Measurements from ENCODE around the gene DZIP1. TPM values are rescaled to one million over a fixed set of nuclear protein-coding genes. Genes with fewer than 3 reads are reported as not detected.

DZIP1 gene
- total RNA-seq, 1 experiment from 2014 or later, result 21.4 TPM

- peaks cover 3% of the 10 kb centered on the region for H3K36me3 ChIP-seq (replicated peaks; ENCODE audit: control insufficient read depth, insufficient read depth, low read length)
- no peak for DNase-seq
- H3K27me3 ChIP-seq (ENCODE audit: control insufficient read depth, insufficient read depth, low read length), result no peaks in the 10 kb centered on the region
- no peak overlapping the region for H3K4me3 ChIP-seq (ENCODE audit: insufficient read depth, low read depth, low read length)
Measured at GRCh38 chr13:95628488-95628887, 16.0 kb downstream of the DZIP1 start.

DNA sequence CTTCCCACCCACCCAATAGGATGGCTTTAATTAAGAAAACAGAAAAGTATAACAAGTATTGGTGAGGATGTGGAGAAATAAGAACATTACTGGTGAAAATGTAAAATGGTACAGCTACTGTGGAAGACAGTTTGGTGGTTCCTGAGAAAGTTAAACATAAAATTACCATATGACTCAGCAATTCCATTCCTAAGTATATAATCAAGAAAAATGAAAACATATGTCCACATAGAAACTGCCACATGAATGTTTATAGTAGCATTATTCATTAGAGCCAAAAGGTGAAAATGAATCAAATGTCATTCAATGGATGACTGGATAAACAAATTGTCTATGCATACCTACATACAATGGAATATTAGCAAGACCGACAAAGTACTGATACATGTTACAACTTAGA, 16.9 kb downstream of the DZIP1 start:
- H3K27me3 ChIP-seq (ENCODE audit: control insufficient read depth, insufficient read depth, low read length), result no peaks in the 10 kb centered on the region
- H3K4me3 ChIP-seq (ENCODE audit: insufficient read depth, low read depth, low read length), result no peak overlapping the region
- no peak for DNase-seq
- H3K36me3 ChIP-seq (replicated peaks; ENCODE audit: control insufficient read depth, insufficient read depth, low read length), result peaks cover 5% of the 10 kb centered on the region

DNA sequence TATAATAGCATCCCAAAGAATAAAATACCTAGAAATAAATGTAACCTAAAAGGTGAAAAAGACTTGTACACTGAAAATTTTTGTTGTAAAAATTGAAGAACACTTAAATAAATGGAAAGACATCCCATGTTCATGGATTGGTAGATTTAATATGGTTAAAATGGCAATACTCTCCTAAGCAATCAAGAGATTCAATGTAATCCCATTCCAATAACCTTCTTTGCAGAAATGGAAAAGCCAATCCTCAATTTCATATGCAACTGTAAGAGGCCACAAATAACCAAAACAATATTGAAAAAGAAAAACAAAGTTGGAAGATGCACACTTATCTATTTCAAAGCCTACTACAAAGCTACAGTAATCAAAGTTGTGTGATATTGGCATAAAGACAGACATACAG, 17.7 kb downstream of the DZIP1 start:
- Histone ChIP-seq H3K36me3 (replicated peaks; ENCODE audit: control insufficient read depth, insufficient read depth, low read length) (peaks cover 10% of the 10 kb centered on the region), H3K27me3 (ENCODE audit: control insufficient read depth, insufficient read depth, low read length) (no peaks in the 10 kb centered on the region), H3K4me3 (ENCODE audit: insufficient read depth, low read depth, low read length) (no peak overlapping the region)
- no peak for DNase-seq

- H3K4me3 ChIP-seq (ENCODE audit: insufficient read depth, low read depth, low read length), result no peak overlapping the region
- peak; percentile 72 for DNase-seq
- H3K36me3 ChIP-seq (replicated peaks; ENCODE audit: control insufficient read depth, insufficient read depth, low read length), result peaks cover 18% of the 10 kb centered on the region
- no peaks in the 10 kb centered on the region for H3K27me3 ChIP-seq (ENCODE audit: control insufficient read depth, insufficient read depth, low read length)
Measured at GRCh38 chr13:95624020-95624419, 20.5 kb downstream of the DZIP1 start.

GRCh38 chr13:95623141-95623540, 21.4 kb downstream of the DZIP1 start:
- H3K27me3 ChIP-seq (ENCODE audit: control insufficient read depth, insufficient read depth, low read length), result no peaks in the 10 kb centered on the region
- H3K4me3 ChIP-seq (ENCODE audit: insufficient read depth, low read depth, low read length), result no peak overlapping the region
- no peak for DNase-seq
- H3K36me3 ChIP-seq (replicated peaks; ENCODE audit: control insufficient read depth, insufficient read depth, low read length), result peaks cover 17% of the 10 kb centered on the region

DNA sequence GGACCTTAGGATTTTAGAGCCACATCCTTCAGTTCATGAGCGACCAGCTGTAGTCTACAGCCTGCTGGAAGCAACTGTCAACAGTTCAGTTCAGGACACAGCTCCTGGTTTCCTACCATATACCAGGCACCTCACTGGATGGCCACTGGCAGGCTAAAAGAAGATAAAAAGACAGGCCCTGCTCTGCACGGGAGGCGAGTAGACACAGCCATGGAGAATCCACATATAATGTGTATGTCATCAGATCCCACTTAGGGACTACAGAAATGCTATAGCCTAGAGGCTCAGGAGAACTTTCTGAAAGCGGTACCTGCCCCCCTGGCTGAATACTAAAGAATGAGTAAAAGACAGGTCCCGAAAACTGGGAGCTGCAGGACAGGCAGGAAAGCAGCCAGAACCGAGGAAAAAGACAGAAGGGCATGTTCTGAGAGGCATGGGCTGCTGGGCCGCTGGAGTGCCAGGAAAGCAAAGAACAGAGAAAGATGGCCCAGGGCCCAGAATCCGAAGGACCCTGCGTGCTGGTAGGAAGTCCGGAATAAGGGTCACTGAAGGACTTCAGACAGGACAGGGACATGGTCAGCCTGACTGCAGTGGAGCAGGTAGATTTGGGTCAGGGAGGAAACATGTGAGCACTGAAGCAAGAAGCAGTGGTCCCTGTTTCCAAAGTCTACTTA, 23.5 kb downstream of the DZIP1 start:
- H3K36me3 ChIP-seq (replicated peaks; ENCODE audit: control insufficient read depth, insufficient read depth, low read length), result peaks cover 18% of the 10 kb centered on the region
- no peak overlapping the region for H3K4me3 ChIP-seq (ENCODE audit: insufficient read depth, low read depth, low read length)
- no peak for DNase-seq
- no peaks in the 10 kb centered on the region for H3K27me3 ChIP-seq (ENCODE audit: control insufficient read depth, insufficient read depth, low read length)

DNA sequence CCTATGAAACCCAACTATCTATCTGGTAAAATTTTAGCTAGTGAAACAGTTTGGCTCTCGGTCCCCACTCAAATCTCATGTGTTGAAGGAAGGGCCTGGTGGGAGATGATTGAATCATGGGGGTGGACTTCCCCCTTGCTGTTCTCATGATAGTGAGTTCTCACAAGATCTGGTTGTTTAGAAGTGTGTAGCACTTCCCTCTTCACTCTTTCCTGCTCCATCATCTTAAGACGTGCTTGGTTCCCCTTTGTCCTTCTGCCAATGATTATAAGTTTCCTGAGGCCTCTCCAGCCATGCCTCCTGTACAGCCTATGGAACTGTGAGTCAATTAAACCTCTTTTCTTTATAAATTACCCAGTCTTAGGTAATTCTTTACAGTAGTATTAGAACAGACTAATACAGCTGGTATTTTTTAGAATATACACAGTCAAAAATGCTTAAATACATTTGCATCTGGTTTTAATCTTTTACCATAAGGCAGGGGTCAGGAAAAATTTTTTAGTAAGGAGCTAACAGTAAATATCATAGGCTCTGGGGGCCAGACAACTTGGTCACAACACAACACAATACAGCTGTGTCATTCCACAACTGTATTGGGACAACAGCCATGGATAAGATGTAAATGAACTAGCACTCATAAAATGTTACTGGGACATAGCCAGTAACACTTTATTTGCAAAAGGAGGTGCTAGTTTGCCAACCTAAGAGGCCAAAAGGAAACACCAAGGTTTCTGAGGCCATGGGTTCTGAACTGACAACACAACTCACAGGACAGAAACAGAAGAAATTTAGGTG, 24.3 kb downstream of the DZIP1 start:
- Histone ChIP-seq H3K27me3 (ENCODE audit: control insufficient read depth, insufficient read depth, low read length) (no peaks in the 10 kb centered on the region), H3K36me3 (replicated peaks; ENCODE audit: control insufficient read depth, insufficient read depth, low read length) (peaks cover 21% of the 10 kb centered on the region), H3K4me3 (ENCODE audit: insufficient read depth, low read depth, low read length) (no peak overlapping the region)
- no peak for DNase-seq

GRCh38 chr13:95615539-95615938, 29.0 kb downstream of the DZIP1 start:
- H3K27me3 ChIP-seq (ENCODE audit: control insufficient read depth, insufficient read depth, low read length), result no peaks in the 10 kb centered on the region
- H3K36me3 ChIP-seq (replicated peaks; ENCODE audit: control insufficient read depth, insufficient read depth, low read length), result peaks cover 13% of the 10 kb centered on the region
- DNase-seq, result no peak
- H3K4me3 ChIP-seq (ENCODE audit: insufficient read depth, low read depth, low read length), result no peak overlapping the region

DNA sequence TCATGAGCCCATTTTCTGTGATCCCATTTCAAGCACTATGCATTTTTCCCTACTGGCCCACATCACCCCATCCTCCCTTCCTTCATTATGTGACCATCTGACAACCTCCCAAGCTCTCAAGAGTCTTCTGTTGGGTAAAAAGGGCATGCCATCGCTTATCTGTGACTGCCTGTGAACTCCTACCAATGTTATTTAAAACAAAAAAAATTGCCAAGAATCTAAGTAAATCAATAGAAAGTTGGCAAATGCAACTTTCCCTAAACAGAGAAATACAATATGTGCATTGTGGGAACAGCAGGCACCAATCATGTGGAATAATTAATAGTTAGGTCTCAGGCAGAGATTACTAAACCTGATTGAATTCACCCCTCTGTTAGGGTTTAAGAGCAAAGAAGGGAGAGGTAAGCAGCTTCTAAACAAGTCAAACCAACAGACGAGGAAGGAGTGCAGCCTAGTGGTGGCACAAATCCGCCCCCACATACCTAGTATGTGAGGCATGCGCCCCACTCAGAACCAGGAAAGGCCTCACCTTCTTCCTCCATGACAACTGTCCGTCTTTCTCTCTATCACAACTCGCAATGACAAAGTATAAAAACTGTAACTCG, 29.8 kb downstream of the DZIP1 start:
- DNase-seq, result no peak
- Histone ChIP-seq H3K4me3 (ENCODE audit: insufficient read depth, low read depth, low read length) (no peak overlapping the region), H3K36me3 (replicated peaks; ENCODE audit: control insufficient read depth, insufficient read depth, low read length) (peaks cover 9% of the 10 kb centered on the region), H3K27me3 (ENCODE audit: control insufficient read depth, insufficient read depth, low read length) (no peaks in the 10 kb centered on the region)

GRCh38 chr13:95608640-95609323, 35.7 kb downstream of the DZIP1 start:
- H3K27me3 ChIP-seq (ENCODE audit: control insufficient read depth, insufficient read depth, low read length), result no peaks in the 10 kb centered on the region
- H3K4me3 ChIP-seq (ENCODE audit: insufficient read depth, low read depth, low read length), result no peak overlapping the region
- peaks cover 2% of the 10 kb centered on the region for H3K36me3 ChIP-seq (replicated peaks; ENCODE audit: control insufficient read depth, insufficient read depth, low read length)
- no peak for DNase-seq

DNA sequence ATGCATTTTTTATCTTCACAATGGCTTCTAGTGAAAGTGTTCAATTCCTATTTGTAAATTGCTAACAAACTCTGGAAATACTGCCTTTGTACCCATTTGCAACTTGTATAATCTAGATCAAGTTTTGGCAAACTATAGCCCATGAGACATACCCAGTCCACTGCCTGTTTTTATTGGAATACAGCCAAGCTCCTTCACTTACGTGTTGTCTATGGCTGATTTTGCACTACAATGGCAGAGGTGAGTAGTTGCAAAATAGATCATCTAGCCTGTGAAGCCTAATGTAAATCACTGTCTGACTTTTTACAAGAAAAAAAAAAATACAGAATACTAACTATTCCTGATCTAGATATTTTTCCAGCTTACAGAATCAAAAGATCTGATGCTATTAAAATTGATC, 37.1 kb downstream of the DZIP1 start:
- DNase-seq, result no peak
- H3K4me3 ChIP-seq (ENCODE audit: insufficient read depth, low read depth, low read length), result no peak overlapping the region
- H3K36me3 ChIP-seq (replicated peaks; ENCODE audit: control insufficient read depth, insufficient read depth, low read length), result peaks cover 3% of the 10 kb centered on the region
- no peaks in the 10 kb centered on the region for H3K27me3 ChIP-seq (ENCODE audit: control insufficient read depth, insufficient read depth, low read length)

DNA sequence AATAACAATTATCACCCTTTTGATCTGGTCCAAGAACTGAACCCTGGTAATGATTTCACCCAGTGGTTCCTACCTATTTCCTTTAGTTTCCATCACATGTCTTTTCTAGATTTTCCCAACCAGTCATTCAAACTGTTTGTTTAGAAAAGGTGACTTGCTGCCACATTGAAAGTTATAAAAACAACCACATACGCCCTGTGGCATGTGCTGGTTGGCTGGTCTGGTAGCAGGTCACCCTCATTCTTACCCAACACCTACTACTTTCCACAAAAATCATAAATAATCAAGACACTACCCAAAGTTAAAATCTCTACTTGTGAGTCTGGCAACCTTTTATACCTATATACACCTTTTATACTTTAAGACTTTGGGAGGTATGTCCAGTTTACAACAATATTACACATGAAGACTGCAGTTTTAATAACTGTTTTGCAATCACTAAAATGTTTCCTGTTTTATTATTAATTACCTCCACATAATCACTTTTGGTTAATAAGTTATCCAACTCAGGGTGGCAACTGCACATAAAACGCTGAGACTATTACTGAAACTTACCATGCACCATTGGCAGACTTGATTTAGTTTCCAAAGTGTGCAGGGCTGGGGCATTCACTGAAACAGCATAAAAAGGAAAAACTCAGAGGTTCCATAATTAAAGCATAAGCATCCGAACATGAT, 38.9 kb downstream of the DZIP1 start:
- H3K36me3 ChIP-seq (replicated peaks; ENCODE audit: control insufficient read depth, insufficient read depth, low read length), result peaks cover 2% of the 10 kb centered on the region; the same call in 1 of the 2 replicates
- no peaks in the 10 kb centered on the region for H3K27me3 ChIP-seq (ENCODE audit: control insufficient read depth, insufficient read depth, low read length)
- no peak for DNase-seq
- H3K4me3 ChIP-seq (ENCODE audit: insufficient read depth, low read depth, low read length), result no peak overlapping the region

DNA sequence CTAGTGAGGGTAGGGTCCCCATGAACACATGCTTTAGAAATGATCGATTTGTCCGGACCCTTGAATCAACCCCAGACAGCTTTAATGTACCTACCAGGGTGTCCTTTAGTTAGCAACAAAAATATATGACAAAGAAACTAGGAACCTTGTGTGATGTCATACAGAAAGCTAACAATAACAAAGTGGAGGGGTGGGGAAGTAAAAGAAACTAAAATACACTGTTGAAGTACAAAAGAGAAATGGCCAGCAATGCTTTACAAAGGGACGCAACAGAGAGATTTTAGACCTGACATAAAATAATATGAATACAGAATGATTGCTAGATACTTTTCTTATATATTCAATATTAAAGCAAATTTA, 40.0 kb downstream of the DZIP1 start:
- H3K36me3 ChIP-seq (replicated peaks; ENCODE audit: control insufficient read depth, insufficient read depth, low read length), result peaks cover 2% of the 10 kb centered on the region; the same call in 1 of the 2 replicates
- DNase-seq, result no peak
- no peak overlapping the region for H3K4me3 ChIP-seq (ENCODE audit: insufficient read depth, low read depth, low read length)
- no peaks in the 10 kb centered on the region for H3K27me3 ChIP-seq (ENCODE audit: control insufficient read depth, insufficient read depth, low read length)

DNA sequence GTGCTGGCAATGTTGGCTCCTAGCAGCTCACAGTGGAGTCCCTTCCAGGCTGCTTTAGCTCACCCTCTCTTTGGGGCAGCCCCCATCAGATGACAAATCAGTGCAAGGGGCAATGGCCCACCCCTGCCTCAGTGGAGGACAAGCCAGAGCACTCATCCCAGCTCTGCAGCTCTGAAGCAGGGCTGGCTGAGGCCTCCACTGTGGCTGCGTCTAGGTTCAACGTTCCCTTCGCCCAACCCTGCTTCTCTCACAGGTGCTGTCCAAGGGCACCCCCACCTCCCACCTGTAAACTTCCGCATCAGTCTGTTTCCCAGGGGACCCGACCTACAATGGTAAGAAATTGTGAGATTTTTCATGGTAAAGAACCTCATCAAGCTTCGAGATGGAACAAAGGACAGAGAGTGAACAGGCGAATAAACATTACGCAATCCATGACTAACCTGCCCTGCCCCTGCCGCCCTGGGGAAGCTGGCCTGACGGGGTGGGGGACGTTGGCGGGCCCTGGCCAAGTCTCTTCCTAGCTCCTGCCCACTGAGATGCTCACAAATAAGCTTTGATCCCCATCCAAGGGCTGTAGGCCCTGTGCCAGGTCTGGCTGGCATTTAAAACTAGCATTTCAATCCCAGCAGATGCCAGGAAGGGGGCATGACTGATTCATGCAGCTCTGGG, 40.5 kb downstream of the DZIP1 start:
- DNase-seq, result no peak
- H3K4me3 ChIP-seq (ENCODE audit: insufficient read depth, low read depth, low read length), result no peak overlapping the region
- H3K36me3 ChIP-seq (replicated peaks; ENCODE audit: control insufficient read depth, insufficient read depth, low read length), result peaks cover 2% of the 10 kb centered on the region; the same call in 1 of the 2 replicates
- H3K27me3 ChIP-seq (ENCODE audit: control insufficient read depth, insufficient read depth, low read length), result no peaks in the 10 kb centered on the region
